GM21576 (cell line): ENCODE data around the gene SF3A1.

ENCODE experiments used
- ATAC-seq: cut with Tn5 transposase; IDR thresholded peaks from one replicate; pipeline ENCODE4 v1.9.1; 2021; ENCODE audit warnings: mild to moderate bottlenecking, moderate library complexity; ENCODE audit not compliant: unreplicated experiment

The SF3A1 gene

DNA sequence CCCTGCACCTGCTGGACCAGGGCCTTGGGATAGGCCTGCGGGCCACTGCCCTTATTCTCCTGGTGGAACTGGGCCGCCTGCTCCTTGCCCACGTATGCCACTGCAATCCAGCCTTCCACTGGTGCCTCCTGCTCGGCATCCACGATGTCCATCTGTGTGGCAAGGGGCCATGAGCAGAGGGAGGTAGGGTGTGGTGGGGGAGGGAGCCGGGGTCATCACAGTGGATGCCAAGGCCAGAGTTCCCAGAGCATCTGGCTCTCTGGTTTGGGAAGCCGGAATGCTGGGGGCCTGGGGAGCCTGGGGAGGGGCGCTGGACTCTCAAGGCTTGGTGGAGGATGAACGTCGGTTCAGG is 29.9 kb upstream of the SF3A1 start:
- ATAC-seq: no peak

DNA sequence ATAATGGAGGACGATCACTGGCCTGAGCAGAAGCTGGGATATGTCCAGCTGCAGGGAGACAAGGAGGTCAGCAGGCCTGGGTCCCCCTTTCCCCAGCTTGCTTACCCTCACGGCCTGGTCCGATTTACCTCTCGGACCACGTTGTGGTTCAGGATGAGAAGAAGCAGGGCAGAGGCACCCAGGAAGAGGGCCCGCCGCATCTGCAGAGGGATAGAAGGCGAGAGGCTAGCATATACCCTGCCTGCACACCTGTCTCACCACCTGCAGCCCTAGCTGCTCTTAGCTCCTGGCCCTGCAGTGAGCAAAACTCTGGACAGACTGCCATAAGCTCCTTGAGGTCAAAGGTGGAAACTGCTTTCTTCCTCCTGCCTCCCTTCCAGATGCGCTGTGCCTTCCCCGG is 29.2 kb upstream of the SF3A1 start:
- no peak for ATAC-seq

DNA sequence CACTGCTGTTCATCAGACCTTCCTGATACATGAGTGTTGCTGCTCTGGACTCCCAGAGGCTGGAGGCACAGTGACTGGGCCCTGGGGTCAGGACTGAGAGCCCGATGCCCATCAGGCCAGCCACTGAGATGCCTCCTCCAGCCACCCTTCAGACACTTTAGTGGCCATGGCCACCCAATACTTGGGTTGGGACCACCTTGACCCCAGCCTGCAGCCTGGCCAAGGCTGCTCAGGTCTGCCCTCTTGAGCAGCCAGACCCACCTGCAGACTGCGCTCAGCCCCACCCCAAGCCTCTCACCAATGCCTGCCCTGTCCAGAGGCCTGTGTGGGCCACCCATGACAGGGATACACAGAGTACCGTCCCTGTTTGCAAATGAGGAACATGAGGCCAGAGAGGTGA is 26.4 kb upstream of the SF3A1 start:
- no peak for ATAC-seq

GRCh38 chr22:30382340-30382739 is 25.6 kb upstream of the SF3A1 start:
- no peak for ATAC-seq

- ATAC-seq: no peak
These were observed 24.6 kb upstream of the SF3A1 start for GRCh38 chr22:30381264-30381663.

DNA sequence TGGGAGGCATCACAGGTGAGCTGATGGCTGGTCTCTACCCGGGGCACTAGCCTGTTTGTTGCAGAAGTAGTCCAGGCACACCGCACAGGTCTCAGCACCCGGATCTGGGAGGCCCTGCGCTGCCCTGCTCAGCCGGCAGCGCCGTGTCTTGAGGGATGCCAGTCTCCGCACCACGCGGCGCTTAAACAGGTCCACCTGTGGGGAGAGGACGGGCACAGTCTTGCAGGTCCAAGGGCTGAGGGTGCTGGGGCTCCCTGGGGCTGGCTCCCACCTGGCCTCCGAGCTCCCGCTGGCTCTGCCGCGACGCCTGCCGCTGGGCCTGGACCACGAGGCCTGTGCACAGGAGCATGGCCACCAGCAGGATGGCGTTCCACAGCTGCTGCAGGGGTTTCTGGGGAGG is 23.3 kb upstream of the SF3A1 start:
- ATAC-seq: no peak

DNA sequence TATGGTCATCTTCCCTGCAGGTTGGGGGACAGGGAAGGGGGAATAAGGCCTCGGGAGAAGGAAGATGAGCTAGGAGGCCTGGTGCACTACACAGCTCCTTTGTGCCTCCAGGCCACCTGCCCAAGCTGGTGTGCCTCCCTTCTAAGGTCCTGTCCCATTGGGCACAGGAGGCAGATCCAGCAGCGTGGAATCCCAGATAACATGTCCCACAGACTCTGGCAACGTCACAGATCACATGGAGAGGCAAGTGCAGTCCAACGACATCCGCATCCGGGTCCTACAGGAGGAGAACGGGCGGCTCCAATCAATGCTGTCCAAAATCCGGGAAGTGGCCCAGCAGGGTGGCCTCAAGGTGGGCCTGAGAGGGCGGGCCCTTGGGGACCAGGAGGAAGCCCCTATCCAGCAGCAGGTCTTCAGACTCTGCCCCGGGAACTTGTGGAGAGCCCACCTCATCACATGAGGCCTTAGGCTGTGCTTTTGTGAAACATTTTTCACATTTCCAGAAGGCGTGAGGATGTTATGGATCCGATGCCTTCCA is 18.7 kb upstream of the SF3A1 start:
- ATAC-seq: no peak

DNA sequence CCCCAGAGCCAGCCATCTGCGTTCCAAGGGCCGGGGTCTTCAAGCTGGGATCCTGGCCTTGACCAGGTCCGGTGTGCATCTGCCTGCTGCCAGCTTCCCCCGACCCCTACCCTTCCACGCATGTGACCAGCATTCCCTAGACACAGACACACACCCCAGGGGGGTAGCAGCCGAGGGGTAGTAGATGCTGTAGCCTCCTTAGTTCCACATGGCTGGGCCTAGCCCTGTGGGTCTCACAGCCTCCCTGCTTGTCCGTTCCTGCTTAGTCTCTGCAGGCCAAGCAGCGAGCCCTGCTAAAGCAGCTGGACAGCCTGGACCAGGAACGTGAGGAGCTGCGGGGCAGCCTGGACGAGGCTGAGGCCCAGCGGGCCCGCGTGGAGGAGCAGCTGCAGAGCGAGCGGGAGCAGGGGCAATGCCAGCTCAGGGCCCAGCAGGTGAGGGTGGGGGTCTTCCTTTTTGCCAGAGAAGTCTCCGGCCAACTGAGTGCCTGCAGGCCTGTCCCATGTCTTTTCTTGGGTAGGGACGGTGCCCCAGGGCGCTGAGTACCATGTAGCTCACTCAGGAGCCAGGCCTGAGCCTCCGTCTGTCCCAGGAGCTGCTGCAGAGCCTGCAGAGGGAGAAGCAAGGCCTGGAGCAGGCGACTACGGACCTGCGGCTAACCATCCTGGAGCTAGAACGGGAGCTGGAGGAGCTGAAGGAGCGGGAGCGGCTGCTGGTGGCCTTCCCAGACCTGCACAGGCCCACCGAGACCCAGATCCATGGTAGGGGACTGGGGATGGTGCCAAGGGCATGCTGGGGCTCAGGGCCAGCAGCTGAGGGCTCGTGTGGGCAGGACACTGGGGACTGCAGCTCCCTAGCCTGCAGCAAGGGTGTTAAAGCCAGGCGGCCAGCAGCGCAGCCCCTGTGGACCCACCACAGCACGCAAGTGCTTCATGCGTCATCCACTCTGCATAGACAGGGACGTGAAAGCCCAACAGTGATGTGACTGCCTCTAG is 16.9 kb upstream of the SF3A1 start:
- no peak for ATAC-seq

- ATAC-seq: no peak
These were observed 16.2 kb upstream of the SF3A1 start for GRCh38 chr22:30372915-30373314.

- ATAC-seq: no peak
These were observed 15.3 kb upstream of the SF3A1 start for GRCh38 chr22:30371981-30372380.

GRCh38 chr22:30371321-30371720 is 14.6 kb upstream of the SF3A1 start:
- no peak for ATAC-seq

- ATAC-seq: no peak
These were observed 14.0 kb upstream of the SF3A1 start for GRCh38 chr22:30370641-30371230.

GRCh38 chr22:30368420-30368819 is 11.7 kb upstream of the SF3A1 start:
- ATAC-seq: no peak

DNA sequence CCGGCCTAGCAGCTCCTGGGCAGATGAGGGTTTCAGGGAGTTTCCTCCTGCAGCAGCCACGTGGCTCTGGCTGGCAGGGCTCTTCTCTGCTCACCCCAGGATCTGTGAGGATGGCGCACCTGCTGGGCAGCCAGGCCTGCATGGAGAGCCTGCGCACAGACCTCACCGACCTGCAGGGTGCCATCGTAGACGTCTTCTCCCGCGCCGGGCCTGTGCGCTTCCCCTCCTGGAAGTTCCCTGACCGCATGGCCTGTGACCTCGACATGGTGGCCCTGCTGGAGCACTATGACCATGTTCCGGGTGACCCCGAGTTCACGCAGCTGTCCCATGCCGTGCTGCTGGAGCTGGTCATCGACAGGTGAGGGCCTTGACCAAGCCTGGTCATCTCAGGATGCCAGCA is 9.2 kb upstream of the SF3A1 start:
- no peak for ATAC-seq

DNA sequence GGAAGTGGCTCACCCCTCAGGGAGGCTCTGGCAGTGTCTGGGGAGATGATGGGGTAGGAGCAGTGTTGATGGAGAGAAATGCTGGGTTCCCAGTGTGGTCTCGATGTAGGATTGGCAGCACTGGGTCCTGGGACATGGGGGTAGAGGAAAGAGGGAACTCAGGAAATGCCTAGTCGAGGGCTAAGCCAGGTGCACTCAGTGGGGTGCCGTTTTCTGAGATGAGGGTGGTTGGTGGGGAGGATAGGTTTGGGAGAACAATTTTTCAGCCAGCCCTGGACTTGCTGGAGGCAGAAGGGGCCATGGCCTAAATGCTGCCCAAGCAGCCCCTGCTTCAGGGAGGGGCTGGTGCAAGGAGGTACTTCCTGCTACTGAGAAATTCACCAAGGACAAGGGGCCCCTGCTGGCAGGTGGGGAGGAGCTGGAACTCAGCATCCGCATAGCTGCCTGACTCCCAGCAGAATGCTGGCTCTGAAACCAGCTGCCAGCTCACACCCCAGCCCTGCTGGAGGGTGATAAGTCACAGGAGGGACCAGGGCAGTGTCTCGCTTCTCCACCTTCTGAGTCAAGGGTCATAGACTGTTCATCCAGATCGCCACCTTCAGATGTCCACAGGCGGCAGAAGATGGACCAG is 6.1 kb upstream of the SF3A1 start:
- no peak for ATAC-seq

DNA sequence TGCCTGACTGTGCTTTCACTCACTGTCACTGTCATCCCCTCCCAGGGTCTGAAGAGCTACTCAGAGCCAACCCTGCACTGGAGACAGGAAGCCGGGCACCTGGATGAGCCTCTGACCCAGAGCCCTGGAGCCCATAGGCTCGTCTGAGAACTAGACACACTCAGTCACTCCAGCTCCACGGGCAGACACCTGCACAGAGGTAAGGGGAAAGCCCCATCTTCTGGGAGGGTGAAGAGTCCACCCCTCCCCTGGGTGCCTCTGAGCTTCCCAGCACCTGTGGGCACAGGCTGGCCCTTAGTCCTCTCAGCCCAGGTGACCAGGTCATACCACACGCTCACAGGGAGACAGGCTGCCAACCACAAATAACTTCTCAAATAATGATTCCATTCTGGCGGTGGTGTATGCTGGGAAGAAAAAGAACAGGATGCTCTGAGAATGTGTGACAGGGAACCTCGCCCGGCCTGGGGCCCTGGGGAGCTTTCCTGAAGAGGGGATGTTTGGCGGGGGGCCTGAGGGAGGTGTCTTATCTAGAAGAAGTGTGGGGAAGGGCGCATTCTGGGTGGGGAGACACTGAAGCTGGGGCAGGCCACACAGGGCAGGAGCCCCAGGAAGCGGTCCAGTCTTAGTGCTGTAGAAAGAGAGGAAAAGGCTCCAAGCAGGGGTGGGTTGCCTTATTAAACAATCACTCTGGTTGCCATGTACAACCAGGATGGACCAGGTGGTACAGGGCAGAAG is 5.4 kb upstream of the SF3A1 start:
- no peak for ATAC-seq

- no peak for ATAC-seq
These were observed 1.8 kb upstream of the SF3A1 start for GRCh38 chr22:30358541-30358940.

- no peak for ATAC-seq
These were observed 1.0 kb upstream of the SF3A1 start for GRCh38 chr22:30357650-30358215.

DNA sequence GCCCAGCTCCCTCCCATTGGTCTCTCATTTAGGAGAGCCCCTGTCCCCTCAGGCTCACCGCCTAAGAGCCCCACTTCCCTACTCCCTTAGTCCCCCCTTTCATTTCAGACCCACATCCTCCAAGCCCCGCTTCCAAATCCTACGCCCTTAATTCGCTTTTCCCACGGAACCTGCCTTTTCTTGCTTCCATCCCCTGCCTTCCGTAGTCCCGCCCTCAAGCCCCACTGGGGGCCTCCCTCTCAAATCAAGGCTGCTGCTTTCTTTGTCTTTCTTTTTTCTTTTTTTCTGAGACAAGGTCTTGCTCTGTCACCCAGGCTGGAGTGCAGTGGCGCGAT is 509 bp upstream of the SF3A1 start:
- no peak for ATAC-seq

GRCh38 chr22:30354644-30355043 is 2.0 kb downstream of the SF3A1 start:
- no peak for ATAC-seq

DNA sequence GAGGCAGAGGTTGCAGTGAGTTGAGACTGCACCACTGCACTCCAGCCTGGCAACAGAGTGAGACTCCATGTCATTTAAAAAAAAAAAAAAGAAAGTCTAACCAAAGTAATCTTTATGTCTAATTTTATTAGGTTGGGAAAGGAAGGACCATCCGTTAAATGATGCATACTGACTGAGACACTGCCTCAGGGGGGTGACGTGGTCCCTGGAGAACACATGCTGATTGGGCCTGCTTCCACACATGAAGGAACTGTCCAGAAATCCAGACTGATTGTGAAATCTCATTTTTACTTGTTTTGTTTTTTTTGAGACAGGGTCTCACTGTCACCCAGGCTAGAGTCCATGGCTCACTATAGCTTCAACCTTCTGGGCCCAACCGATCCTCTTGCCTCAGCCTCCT is 5.5 kb downstream of the SF3A1 start:
- no peak for ATAC-seq
